Upper lobe of right lung (tissue), 1 donor: Measurements from ENCODE around the gene DFFA. TPM values are rescaled to one million over a fixed set of nuclear protein-coding genes. Genes with fewer than 3 reads are reported as not detected.
A peak's percentile ranks its signal among the peaks of the same experiment; 100 is the strongest.

Source experiments
- ATAC-seq: fragments of 200-7000 bp; cut with Tn5 transposase; one replicate; pipeline ENCODE4 v1.9.1; 2020; ENCODE audit warnings: mild to moderate bottlenecking, moderate library complexity
- DNase-seq: peaks from one replicate; pipeline ENCODE4 v3.0.0-alpha.2; 2020
- H3K27ac ChIP-seq: fragments of 200-600 bp; one replicate; pipeline ENCODE4 v1.8.0; 2022
- H3K27me3 ChIP-seq: fragments of 200-600 bp; one replicate; pipeline ENCODE4 v1.8.0; 2022; ENCODE audit warnings: mild to moderate bottlenecking
- H3K36me3 ChIP-seq: fragments of 200-600 bp; one replicate; pipeline ENCODE4 v1.8.0; 2022
- H3K4me1 ChIP-seq: fragments of 200-600 bp; one replicate; pipeline ENCODE4 v1.8.0; 2022
- H3K4me3 ChIP-seq: fragments of 200-600 bp; one replicate; pipeline ENCODE4 v1.8.0; 2022; ENCODE audit warnings: mild to moderate bottlenecking
- H3K9me3 ChIP-seq: fragments of 200-600 bp; one replicate; pipeline ENCODE4 v1.8.0; 2022
- CTCF ChIP-seq: fragments of 200-600 bp; IDR thresholded peaks from one replicate; pipeline ENCODE4 v1.8.0; 2022; ENCODE audit warnings: antibody characterized with exemption
- intact Hi-C: fragments of 100-400 bp; cut with DNase I; formaldehyde crosslinking; loops from one replicate; pipeline ENCODE4 v1.11.0; 2022
- long read RNA-seq: library from polyadenylated mRNA; unstranded; transcript quantifications from one replicate; pipeline ENCODE4 v2.0.0, GENCODE V29; 2021
- total RNA-seq: library from RNA; stranded (reverse); fragmentation: NEBNext Ultra II Directional; extraction: Animal tissue kit (Norgen Biotek cat#: 25700); gene quantifications from one replicate; pipeline ENCODE4 v1.2.1, GENCODE V29; 2021
- donor health status: DM: no; HTN: yes; CAD: no; lungs with severe emphysema.

DFFA gene
- 36.9 TPM for total RNA-seq
- long read RNA-seq, full-length matches to known transcripts: 27 of 41 reads
- long read RNA-seq, partial matches to known transcripts: 0 of 41 reads
- long read RNA-seq, other reads (novel, unspliced or antisense): 14 of 41 reads

GRCh38 chr1:10472220-10473144 is at the start of gene DFFA:
DFFA (minus strand) TSS chr1:10472529; CDS start chr1:10472458, 71 bp downstream.
- TF ChIP-seq CTCF: no peak
- intact Hi-C loops: no loop called here
- H3K27ac ChIP-seq: peak within 1 kb of the TSS; percentile 65
- peaks cover 18% of the 10 kb centered on the region for H3K36me3 ChIP-seq
- peak within 1 kb of the TSS; percentile 97 for H3K4me3 ChIP-seq
- DNase-seq (peak; percentile 95), ATAC-seq (peak; percentile 93)
- no peaks in the 10 kb centered on the region for H3K9me3 ChIP-seq
- no peaks in the 10 kb centered on the region for H3K27me3 ChIP-seq
- peaks cover 24% of the 10 kb centered on the region for H3K4me1 ChIP-seq

DNA sequence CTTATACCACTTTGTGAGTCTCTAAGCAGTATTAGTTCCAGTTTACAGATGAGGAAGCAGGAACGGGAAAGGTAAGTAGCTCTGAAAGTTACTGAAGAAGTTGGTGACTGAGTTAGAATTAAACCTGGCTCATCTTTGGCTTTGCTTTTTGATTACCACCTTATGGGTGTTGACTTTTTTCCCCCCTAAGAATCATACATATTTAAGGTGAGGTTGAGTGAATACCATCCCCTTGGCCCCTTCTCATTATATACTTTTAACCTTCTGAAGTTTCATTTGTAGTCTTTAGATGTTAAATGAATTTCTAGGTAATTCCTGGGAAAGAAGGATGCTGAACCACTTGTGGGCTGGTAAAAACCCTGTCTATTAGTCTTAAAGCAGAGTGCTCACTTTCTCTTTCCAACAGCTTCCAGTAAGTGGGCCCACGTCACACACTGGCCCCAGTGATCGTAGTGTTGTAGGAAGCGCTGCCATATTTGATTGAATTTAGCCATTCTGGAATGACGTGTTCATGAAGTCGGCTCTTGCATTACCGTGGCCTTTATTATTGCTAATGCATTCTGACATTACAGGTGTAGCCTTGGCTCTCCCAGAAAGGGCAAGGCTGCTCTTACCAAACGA is 49.3 kb upstream of the DFFA start:
- DNase-seq (no peak), ATAC-seq (no peak)
- Histone ChIP-seq H3K9me3 (no peaks in the 10 kb centered on the region), H3K27me3 (no peaks in the 10 kb centered on the region), H3K27ac (no peak overlapping the region), H3K4me3 (no peak overlapping the region), H3K4me1 (peaks cover 8% of the 10 kb centered on the region), H3K36me3 (no peaks in the 10 kb centered on the region)
- intact Hi-C loops: no loop called here
- no peak for TF ChIP-seq CTCF

DNA sequence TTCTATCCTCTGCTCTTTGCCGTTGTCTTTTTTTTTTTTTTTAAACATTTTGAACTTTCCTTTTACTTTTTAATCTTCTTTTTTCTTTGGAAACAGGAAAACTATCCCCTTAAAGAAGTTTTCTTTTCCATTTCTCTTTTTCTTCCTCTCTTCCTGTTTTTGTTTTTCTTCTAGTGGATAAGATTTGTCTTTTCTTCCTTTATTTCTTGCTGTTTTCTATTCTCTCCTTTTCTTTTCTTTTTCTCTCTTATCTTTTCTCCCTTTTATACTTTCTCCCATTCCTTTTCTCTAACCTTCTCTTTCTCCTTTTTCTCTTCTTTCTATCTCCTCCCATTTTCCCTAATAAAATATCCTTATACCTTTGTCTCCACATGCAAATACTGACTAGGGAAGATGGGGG is 48.6 kb upstream of the DFFA start:
- H3K4me1 ChIP-seq: peaks cover 15% of the 10 kb centered on the region
- no peak overlapping the region for H3K27ac ChIP-seq
- intact Hi-C loops: no loop called here
- no peak for TF ChIP-seq CTCF
- DNase-seq: no peak
- H3K4me3 ChIP-seq: no peak overlapping the region
- no peaks in the 10 kb centered on the region for H3K9me3 ChIP-seq
- no peaks in the 10 kb centered on the region for H3K36me3 ChIP-seq
- H3K27me3 ChIP-seq: no peaks in the 10 kb centered on the region
- ATAC-seq: no peak

GRCh38 chr1:10520497-10520896 is 48.2 kb upstream of the DFFA start:
- Histone ChIP-seq H3K9me3 (no peaks in the 10 kb centered on the region), H3K4me3 (no peak overlapping the region), H3K27ac (no peak overlapping the region), H3K36me3 (no peaks in the 10 kb centered on the region), H3K27me3 (no peaks in the 10 kb centered on the region), H3K4me1 (peaks cover 19% of the 10 kb centered on the region)
- intact Hi-C loops: no loop called here
- TF ChIP-seq CTCF: no peak
- ATAC-seq: no peak
- DNase-seq: no peak

DNA sequence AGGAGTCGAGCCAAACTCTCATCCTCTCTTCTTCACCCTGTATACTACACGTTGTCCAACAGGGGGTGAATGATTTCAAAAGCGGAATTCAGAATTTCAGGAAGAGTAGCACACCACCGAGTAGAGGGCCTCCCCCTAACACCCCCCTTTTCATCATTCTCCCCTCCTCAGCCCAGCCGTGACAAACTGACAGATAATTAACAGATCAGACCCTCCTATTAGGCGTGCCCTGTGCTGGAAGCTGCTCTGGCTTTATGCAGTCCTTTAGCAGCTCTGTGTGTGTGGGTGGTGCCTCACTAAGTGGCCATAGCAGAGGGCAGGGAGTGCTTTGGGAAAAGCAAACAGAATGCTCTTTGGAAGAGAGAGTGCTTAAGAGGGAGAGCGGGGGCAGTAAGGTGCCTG is 46.7 kb upstream of the DFFA start:
- H3K27ac ChIP-seq: peak overlapping the region; percentile 14
- peaks cover 31% of the 10 kb centered on the region for H3K4me1 ChIP-seq
- no peaks in the 10 kb centered on the region for H3K36me3 ChIP-seq
- DNase-seq (no peak), ATAC-seq (peak; percentile 87)
- H3K9me3 ChIP-seq: no peaks in the 10 kb centered on the region
- intact Hi-C loops: no loop called here
- no peak for TF ChIP-seq CTCF
- no peaks in the 10 kb centered on the region for H3K27me3 ChIP-seq
- no peak overlapping the region for H3K4me3 ChIP-seq
